ENCODE data around the gene KCNJ15.
A peak's percentile ranks its signal among the peaks of the same experiment; 100 is the strongest.
"Not testable (repeated sequence)": the region's sequence is repeated elsewhere in the genome, so short reads cannot be mapped to it uniquely, and the experiment has no call there.

KCNJ15 gene

GRCh38 chr21:38256599-38257302, at the start of gene KCNJ15:
KCNJ15 (plus strand) TSS chr21:38256991; CDS start chr21:38299262, 42,271 bp downstream.
- no peak for DNase-seq

GRCh38 chr21:38208118-38208517, 48.7 kb upstream of the KCNJ15 start:
- DNase-seq, result no peak

GRCh38 chr21:38211321-38211720, 45.5 kb upstream of the KCNJ15 start:
- no peak for DNase-seq

- DNase-seq, result no peak
Observed at GRCh38 chr21:38212706-38213105, 44.1 kb upstream of the KCNJ15 start.

- DNase-seq, result peak; percentile 14 to 81
Observed at GRCh38 chr21:38219049-38219628, 37.7 kb upstream of the KCNJ15 start.

- no peak for DNase-seq
Observed at GRCh38 chr21:38220270-38220737, 36.5 kb upstream of the KCNJ15 start.

- DNase-seq, result no peak
Observed at GRCh38 chr21:38221594-38221993, 35.2 kb upstream of the KCNJ15 start.

- DNase-seq, result no peak
Observed at GRCh38 chr21:38223893-38224540, 32.8 kb upstream of the KCNJ15 start.

- DNase-seq, result no peak
Observed at GRCh38 chr21:38227401-38227800, 29.4 kb upstream of the KCNJ15 start.

GRCh38 chr21:38228115-38228514, 28.7 kb upstream of the KCNJ15 start:
- DNase-seq, result no peak

GRCh38 chr21:38228537-38228936, 28.3 kb upstream of the KCNJ15 start:
- no peak for DNase-seq

GRCh38 chr21:38229260-38229877, 27.4 kb upstream of the KCNJ15 start:
- no peak for DNase-seq

- DNase-seq, result no peak
Observed at GRCh38 chr21:38234395-38235142, 22.2 kb upstream of the KCNJ15 start.

GRCh38 chr21:38235251-38235650, 21.5 kb upstream of the KCNJ15 start:
- DNase-seq, result not testable (repeated sequence)

GRCh38 chr21:38236232-38236631, 20.6 kb upstream of the KCNJ15 start:
- DNase-seq, result no peak

GRCh38 chr21:38239672-38240071, 17.1 kb upstream of the KCNJ15 start:
- DNase-seq, result no peak

- DNase-seq, result no peak
Observed at GRCh38 chr21:38240129-38240528, 16.7 kb upstream of the KCNJ15 start.

GRCh38 chr21:38241029-38241740, 15.6 kb upstream of the KCNJ15 start:
- no peak for DNase-seq

GRCh38 chr21:38242061-38242460, 14.7 kb upstream of the KCNJ15 start:
- DNase-seq, result no peak

GRCh38 chr21:38243732-38244406, 12.9 kb upstream of the KCNJ15 start:
- DNase-seq, result no peak

GRCh38 chr21:38244407-38244787, 12.4 kb upstream of the KCNJ15 start:
- no peak for DNase-seq

Measured in bone marrow (tissue), 2 donors.